Keratinocyte (primary cell): ENCODE results near the gene DCAF11. TPM values are rescaled to one million over a fixed set of nuclear protein-coding genes. Genes with fewer than 3 reads are reported as not detected.

Source experiments
- DNase-seq: peaks from one replicate; pipeline ENCODE4 v3.0.0-alpha.2; 2011; ENCODE audit warnings: low read depth, missing footprints, low spot score
- FAIRE-seq: peaks from 2 replicates; lab custom pipeline; 2011; peaks lifted over from hg19 to GRCh38; lab: Jason Lieb, UNC
- H2AFZ ChIP-seq: 2 replicates; pipeline ENCODE4 v1.6.0; 2012; ENCODE audit warnings: low read length, control low read depth, inconsistent platforms; ENCODE audit not compliant: control insufficient read depth
- H3K27ac ChIP-seq: 2 replicates; pipeline ENCODE4 v1.5.1; 2011; ENCODE audit warnings: low read length; ENCODE audit not compliant: control insufficient read depth, insufficient read depth
- H3K27me3 ChIP-seq: 3 replicates; pipeline ENCODE4 v1.6.0; 2011; ENCODE audit warnings: low read length; ENCODE audit not compliant: control insufficient read depth, insufficient read depth; ENCODE audit errors: extremely low read depth
- H3K36me3 ChIP-seq, 2 experiments: 2 replicates in 1 of 2; 3 replicates in 1 of 2; pipeline ENCODE4 v1.5.1; 2011; ENCODE audit warnings: low read length in 2 of 2, mild to moderate bottlenecking in 1 of 2; ENCODE audit not compliant: control insufficient read depth in 2 of 2, insufficient read depth in 2 of 2; ENCODE audit errors: extremely low read depth in 1 of 2
- H3K4me1 ChIP-seq: 3 replicates; pipeline ENCODE4 v1.5.1; 2011; ENCODE audit warnings: low read length; ENCODE audit not compliant: control insufficient read depth, insufficient read depth; ENCODE audit errors: extremely low read depth
- H3K4me2 ChIP-seq: 3 replicates; pipeline ENCODE4 v1.6.0; 2011; ENCODE audit warnings: low read depth, low read length; ENCODE audit not compliant: control insufficient read depth, insufficient read depth; ENCODE audit errors: extremely low read depth
- H3K4me3 ChIP-seq, 3 experiments: fragments of 200-600 bp in 1 of 3; sonication (generic) in 1 of 3; 2 replicates in 2 of 3; 3 replicates in 1 of 3; pipeline ENCODE4 v1.5.1; 2011 to 2016; ENCODE audit warnings: low read length in 3 of 3, mild to moderate bottlenecking in 3 of 3, control low read depth in 2 of 3, inconsistent platforms in 1 of 3, low read depth in 1 of 3, mixed read lengths in 1 of 3, mixed run types in 1 of 3, moderate library complexity in 1 of 3; ENCODE audit not compliant: control insufficient read depth in 2 of 3, insufficient read depth in 2 of 3; ENCODE audit errors: extremely low read depth in 1 of 3
- H3K79me2 ChIP-seq: 2 replicates; pipeline ENCODE4 v1.6.0; 2012; ENCODE audit warnings: low read length; ENCODE audit not compliant: control insufficient read depth, insufficient read depth
- H3K9ac ChIP-seq: 3 replicates; pipeline ENCODE4 v1.6.0; 2011; ENCODE audit warnings: low read length; ENCODE audit not compliant: control insufficient read depth, insufficient read depth; ENCODE audit errors: extremely low read depth
- H3K9me1 ChIP-seq: 3 replicates; pipeline ENCODE4 v1.6.0; 2011; ENCODE audit warnings: low read length; ENCODE audit not compliant: control insufficient read depth, insufficient read depth; ENCODE audit errors: extremely low read depth
- H3K9me3 ChIP-seq: 2 replicates; pipeline ENCODE4 v1.5.1; 2012; ENCODE audit warnings: low read depth, low read length; ENCODE audit not compliant: control insufficient read depth
- H4K20me1 ChIP-seq: 3 replicates; pipeline ENCODE4 v1.6.0; 2011; ENCODE audit warnings: low read length; ENCODE audit not compliant: control insufficient read depth, insufficient read depth; ENCODE audit errors: extremely low read depth
- EZH2 ChIP-seq: IDR thresholded peaks from one replicate; pipeline ENCODE4 v1.6.1; 2012; ENCODE audit warnings: inconsistent platforms, mild to moderate bottlenecking, low read length, moderate library complexity
- dilution Hi-C: fragments of 300-500 bp; cut with MboI; formaldehyde crosslinking; loops from one replicate; pipeline ENCODE4 v1.7.0; 2020; ENCODE audit warnings: low sequenced_read_pairs; ENCODE audit not compliant: extremely low pct_ligation_motif_present
- polyA plus RNA-seq, 5 experiments: library from polyadenylated mRNA; depleted of rRNA in 3 of 5; stranded (reverse) in 3 of 5; stranded (forward) in 1 of 5; unstranded in 1 of 5; fragments of >200 nt; gene quantifications; 1 replicate in 1 of 5; 2 replicates in 3 of 5; 3 replicates in 1 of 5; pipeline versions ENCODE4 v1.2.1 to v1.2.3, GENCODE V29; 2011 to 2012; ENCODE audit warnings: missing spikeins in 2 of 5, low read depth in 1 of 5, low replicate concordance in 1 of 5
- TF ChIP-seq, protein P1 (sequence below), 3 experiments: IDR thresholded peaks in 1 of 3; conservative IDR thresholded peaks in 1 of 3; optimal IDR thresholded peaks in 1 of 3; 2 replicates in 2 of 3; 3 replicates in 1 of 3; pipeline versions ENCODE3 to v1.5.1; 2011; ENCODE audit warnings: low read length in 3 of 3, mild to moderate bottlenecking in 3 of 3, moderate library complexity in 2 of 3, control low read depth in 1 of 3, inconsistent platforms in 1 of 3; ENCODE audit not compliant: insufficient read depth in 2 of 3; ENCODE audit errors: extremely low read depth in 1 of 3

Gene DCAF11
- polyA plus RNA-seq, 1 donor (not counting 4 experiments of a cell fraction or from before 2014, with no cell fraction given): 25.9 TPM

DNA sequence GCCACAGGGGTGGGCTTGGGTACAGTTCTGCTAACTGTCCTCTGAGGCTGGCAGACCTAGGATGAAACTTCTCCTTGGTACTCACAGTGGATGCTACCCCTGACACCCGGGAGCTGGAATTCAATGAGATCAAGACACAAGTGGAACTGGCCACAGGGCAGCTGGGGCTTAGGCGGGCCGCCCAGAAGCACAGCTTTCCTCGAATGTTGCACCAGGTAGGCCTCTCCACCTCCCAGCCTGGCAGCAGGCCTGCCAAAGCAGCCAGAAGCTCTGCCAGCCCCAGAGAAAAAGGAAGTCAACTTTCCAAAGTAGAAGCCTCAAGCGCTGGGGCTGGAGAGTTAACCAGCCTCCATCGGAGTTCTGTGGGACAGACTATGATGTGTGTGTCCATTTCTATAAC is 2.6 kb downstream of the DCAF11 start:
- Histone ChIP-seq H3K9ac (no peak overlapping the region), H3K4me2 (no peak overlapping the region), H3K9me1 (no peaks in the 10 kb centered on the region), H4K20me1 (no peaks in the 10 kb centered on the region), H3K27ac (no peak overlapping the region), H3K9me3 (no peaks in the 10 kb centered on the region), H3K4me1 (peaks cover 15% of the 10 kb centered on the region), H3K4me3 (no peak overlapping the region), H3K79me2 (no peaks in the 10 kb centered on the region), H3K36me3 (peaks cover 20 to 35% of the 10 kb centered on the region in 2 experiments), H3K27me3 (no peaks in the 10 kb centered on the region), H2AFZ (no peak overlapping the region)
- FAIRE-seq: no peak
- dilution Hi-C loops: no loop called here
- TF ChIP-seq, protein P1, sequence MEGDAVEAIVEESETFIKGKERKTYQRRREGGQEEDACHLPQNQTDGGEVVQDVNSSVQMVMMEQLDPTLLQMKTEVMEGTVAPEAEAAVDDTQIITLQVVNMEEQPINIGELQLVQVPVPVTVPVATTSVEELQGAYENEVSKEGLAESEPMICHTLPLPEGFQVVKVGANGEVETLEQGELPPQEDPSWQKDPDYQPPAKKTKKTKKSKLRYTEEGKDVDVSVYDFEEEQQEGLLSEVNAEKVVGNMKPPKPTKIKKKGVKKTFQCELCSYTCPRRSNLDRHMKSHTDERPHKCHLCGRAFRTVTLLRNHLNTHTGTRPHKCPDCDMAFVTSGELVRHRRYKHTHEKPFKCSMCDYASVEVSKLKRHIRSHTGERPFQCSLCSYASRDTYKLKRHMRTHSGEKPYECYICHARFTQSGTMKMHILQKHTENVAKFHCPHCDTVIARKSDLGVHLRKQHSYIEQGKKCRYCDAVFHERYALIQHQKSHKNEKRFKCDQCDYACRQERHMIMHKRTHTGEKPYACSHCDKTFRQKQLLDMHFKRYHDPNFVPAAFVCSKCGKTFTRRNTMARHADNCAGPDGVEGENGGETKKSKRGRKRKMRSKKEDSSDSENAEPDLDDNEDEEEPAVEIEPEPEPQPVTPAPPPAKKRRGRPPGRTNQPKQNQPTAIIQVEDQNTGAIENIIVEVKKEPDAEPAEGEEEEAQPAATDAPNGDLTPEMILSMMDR (optimal IDR thresholded peaks at IDR 0.05 in 1 of 3, IDR thresholded peaks at IDR 0.05 in 1 of 3, conservative IDR thresholded peaks at IDR 0.05 in 1 of 3; ENCODE audit: extremely low read depth in 1 of 3, insufficient read depth in 2 of 3, low read length in 3 of 3): no peak
- TF ChIP-seq EZH2: no peak
- DNase-seq: no peak

DNA sequence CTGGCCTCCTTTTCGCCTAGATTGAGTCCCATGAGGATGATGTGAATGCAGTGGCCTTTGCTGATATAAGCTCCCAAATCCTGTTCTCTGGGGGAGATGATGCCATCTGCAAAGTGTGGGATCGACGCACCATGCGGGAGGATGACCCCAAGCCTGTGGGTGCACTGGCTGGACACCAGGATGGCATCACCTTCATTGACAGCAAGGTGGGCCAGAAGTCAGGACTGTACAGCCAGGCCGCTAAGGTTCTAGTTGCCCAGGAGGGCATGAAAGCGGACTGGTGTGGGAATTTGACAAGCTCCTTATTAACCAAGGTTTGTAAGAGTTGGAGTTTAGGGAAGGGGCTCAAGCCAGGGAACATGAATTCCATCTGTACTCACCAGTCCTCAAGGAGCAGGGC is 5.1 kb downstream of the DCAF11 start:
- Histone ChIP-seq H3K4me1 (peaks cover 9% of the 10 kb centered on the region), H4K20me1 (no peaks in the 10 kb centered on the region), H3K79me2 (no peaks in the 10 kb centered on the region), H3K9me1 (no peaks in the 10 kb centered on the region), H3K9ac (no peak overlapping the region), H3K27me3 (no peaks in the 10 kb centered on the region), H3K27ac (no peak overlapping the region), H3K9me3 (no peaks in the 10 kb centered on the region), H2AFZ (no peak overlapping the region), H3K36me3 (peaks cover 24 to 35% of the 10 kb centered on the region in 2 experiments), H3K4me3 (no peak overlapping the region), H3K4me2 (no peak overlapping the region)
- FAIRE-seq: no peak
- no peak for DNase-seq
- dilution Hi-C loops: no loop called here
- TF ChIP-seq, protein P1 (optimal IDR thresholded peaks at IDR 0.05 in 1 of 3, IDR thresholded peaks at IDR 0.05 in 1 of 3, conservative IDR thresholded peaks at IDR 0.05 in 1 of 3; ENCODE audit: extremely low read depth in 1 of 3, insufficient read depth in 2 of 3, low read length in 3 of 3): no peak
- TF ChIP-seq EZH2: no peak
